Stimulated activated CD4-positive, alpha-beta T cell treated with anti-CD3 and anti-CD28 coated beads, Interleukin-2, amount 100 ng/mL, for 4 hours (primary cell): ENCODE data around the gene SLC26A8.

ENCODE experiments used
- DNase-seq: peaks from one replicate; pipeline ENCODE4 v3.0.0-alpha.2; 2020; ENCODE audit warnings: low read depth

SLC26A8 gene

GRCh38 chr6:36023996-36024795, at the start of gene SLC26A8:
Gene SLC26A8 (minus strand): TSS chr6:36024641. CDS start chr6:36019707, 4,934 bp downstream.
- DNase-seq = no peak

- no peak for DNase-seq
Measured at GRCh38 chr6:36073587-36073986, 49.1 kb upstream of the SLC26A8 start.

- no peak for DNase-seq
Measured at GRCh38 chr6:36072681-36073080, 48.2 kb upstream of the SLC26A8 start.

- no peak for DNase-seq
Measured at GRCh38 chr6:36071714-36072113, 47.3 kb upstream of the SLC26A8 start.

GRCh38 chr6:36071281-36071680, 46.8 kb upstream of the SLC26A8 start:
- DNase-seq = no peak

GRCh38 chr6:36070252-36070651, 45.8 kb upstream of the SLC26A8 start:
- no peak for DNase-seq

- no peak for DNase-seq
Measured at GRCh38 chr6:36069573-36069972, 45.1 kb upstream of the SLC26A8 start.

- no peak for DNase-seq
Measured at GRCh38 chr6:36068586-36068985, 44.1 kb upstream of the SLC26A8 start.

- DNase-seq = no peak
Measured at GRCh38 chr6:36068012-36068392, 43.6 kb upstream of the SLC26A8 start.

- DNase-seq = no peak
Measured at GRCh38 chr6:36067374-36068011, 43.1 kb upstream of the SLC26A8 start.

GRCh38 chr6:36066817-36067216, 42.4 kb upstream of the SLC26A8 start:
- no peak for DNase-seq

GRCh38 chr6:36065916-36066315, 41.5 kb upstream of the SLC26A8 start:
- no peak for DNase-seq

- DNase-seq = no peak
Measured at GRCh38 chr6:36064770-36065396, 40.4 kb upstream of the SLC26A8 start.

GRCh38 chr6:36063318-36064060, 39.0 kb upstream of the SLC26A8 start:
- DNase-seq = no peak

- no peak for DNase-seq
Measured at GRCh38 chr6:36062247-36062646, 37.8 kb upstream of the SLC26A8 start.

- no peak for DNase-seq
Measured at GRCh38 chr6:36061236-36061635, 36.8 kb upstream of the SLC26A8 start.

- DNase-seq = no peak
Measured at GRCh38 chr6:36056178-36056577, 31.7 kb upstream of the SLC26A8 start.

- DNase-seq = no peak
Measured at GRCh38 chr6:36054956-36055355, 30.5 kb upstream of the SLC26A8 start.

- DNase-seq = no peak
Measured at GRCh38 chr6:36054415-36054814, 30.0 kb upstream of the SLC26A8 start.

GRCh38 chr6:36053878-36054277, 29.4 kb upstream of the SLC26A8 start:
- no peak for DNase-seq

GRCh38 chr6:36052097-36052496, 27.7 kb upstream of the SLC26A8 start:
- no peak for DNase-seq

GRCh38 chr6:36050947-36051710, 26.7 kb upstream of the SLC26A8 start:
- no peak for DNase-seq
